Keratinocyte (primary cell): Measurements from ENCODE around the gene PPP2R5B. TPM values are rescaled to one million over a fixed set of nuclear protein-coding genes. Genes with fewer than 3 reads are reported as not detected.

Source experiments
- DNase-seq: peaks from one replicate; pipeline ENCODE4 v3.0.0-alpha.2; 2011; ENCODE audit warnings: low read depth, missing footprints, low spot score
- FAIRE-seq: peaks from 2 replicates; lab custom pipeline; 2011; peaks lifted over from hg19 to GRCh38; lab: Jason Lieb, UNC
- H2AFZ ChIP-seq: 2 replicates; pipeline ENCODE4 v1.6.0; 2012; ENCODE audit warnings: low read length, control low read depth, inconsistent platforms; ENCODE audit not compliant: control insufficient read depth
- H3K27ac ChIP-seq: 2 replicates; pipeline ENCODE4 v1.5.1; 2011; ENCODE audit warnings: low read length; ENCODE audit not compliant: control insufficient read depth, insufficient read depth
- H3K27me3 ChIP-seq: 3 replicates; pipeline ENCODE4 v1.6.0; 2011; ENCODE audit warnings: low read length; ENCODE audit not compliant: control insufficient read depth, insufficient read depth; ENCODE audit errors: extremely low read depth
- H3K36me3 ChIP-seq, 2 experiments: 2 replicates in 1 of 2; 3 replicates in 1 of 2; pipeline ENCODE4 v1.5.1; 2011; ENCODE audit warnings: low read length in 2 of 2, mild to moderate bottlenecking in 1 of 2; ENCODE audit not compliant: control insufficient read depth in 2 of 2, insufficient read depth in 2 of 2; ENCODE audit errors: extremely low read depth in 1 of 2
- H3K4me1 ChIP-seq: 3 replicates; pipeline ENCODE4 v1.5.1; 2011; ENCODE audit warnings: low read length; ENCODE audit not compliant: control insufficient read depth, insufficient read depth; ENCODE audit errors: extremely low read depth
- H3K4me2 ChIP-seq: 3 replicates; pipeline ENCODE4 v1.6.0; 2011; ENCODE audit warnings: low read depth, low read length; ENCODE audit not compliant: control insufficient read depth, insufficient read depth; ENCODE audit errors: extremely low read depth
- H3K4me3 ChIP-seq, 3 experiments: fragments of 200-600 bp in 1 of 3; sonication (generic) in 1 of 3; 2 replicates in 2 of 3; 3 replicates in 1 of 3; pipeline ENCODE4 v1.5.1; 2011 to 2016; ENCODE audit warnings: low read length in 3 of 3, mild to moderate bottlenecking in 3 of 3, control low read depth in 2 of 3, inconsistent platforms in 1 of 3, low read depth in 1 of 3, mixed read lengths in 1 of 3, mixed run types in 1 of 3, moderate library complexity in 1 of 3; ENCODE audit not compliant: control insufficient read depth in 2 of 3, insufficient read depth in 2 of 3; ENCODE audit errors: extremely low read depth in 1 of 3
- H3K79me2 ChIP-seq: 2 replicates; pipeline ENCODE4 v1.6.0; 2012; ENCODE audit warnings: low read length; ENCODE audit not compliant: control insufficient read depth, insufficient read depth
- H3K9ac ChIP-seq: 3 replicates; pipeline ENCODE4 v1.6.0; 2011; ENCODE audit warnings: low read length; ENCODE audit not compliant: control insufficient read depth, insufficient read depth; ENCODE audit errors: extremely low read depth
- H3K9me1 ChIP-seq: 3 replicates; pipeline ENCODE4 v1.6.0; 2011; ENCODE audit warnings: low read length; ENCODE audit not compliant: control insufficient read depth, insufficient read depth; ENCODE audit errors: extremely low read depth
- H3K9me3 ChIP-seq: 2 replicates; pipeline ENCODE4 v1.5.1; 2012; ENCODE audit warnings: low read depth, low read length; ENCODE audit not compliant: control insufficient read depth
- H4K20me1 ChIP-seq: 3 replicates; pipeline ENCODE4 v1.6.0; 2011; ENCODE audit warnings: low read length; ENCODE audit not compliant: control insufficient read depth, insufficient read depth; ENCODE audit errors: extremely low read depth
- EZH2 ChIP-seq: IDR thresholded peaks from one replicate; pipeline ENCODE4 v1.6.1; 2012; ENCODE audit warnings: inconsistent platforms, mild to moderate bottlenecking, low read length, moderate library complexity
- dilution Hi-C: fragments of 300-500 bp; cut with MboI; formaldehyde crosslinking; loops from one replicate; pipeline ENCODE4 v1.7.0; 2020; ENCODE audit warnings: low sequenced_read_pairs; ENCODE audit not compliant: extremely low pct_ligation_motif_present
- polyA plus RNA-seq, 5 experiments: library from polyadenylated mRNA; depleted of rRNA in 3 of 5; stranded (reverse) in 3 of 5; stranded (forward) in 1 of 5; unstranded in 1 of 5; fragments of >200 nt; gene quantifications; 1 replicate in 1 of 5; 2 replicates in 3 of 5; 3 replicates in 1 of 5; pipeline versions ENCODE4 v1.2.1 to v1.2.3, GENCODE V29; 2011 to 2012; ENCODE audit warnings: missing spikeins in 2 of 5, low read depth in 1 of 5, low replicate concordance in 1 of 5
- TF ChIP-seq, protein P1 (sequence below), 3 experiments: IDR thresholded peaks in 1 of 3; conservative IDR thresholded peaks in 1 of 3; optimal IDR thresholded peaks in 1 of 3; 2 replicates in 2 of 3; 3 replicates in 1 of 3; pipeline versions ENCODE3 to v1.5.1; 2011; ENCODE audit warnings: low read length in 3 of 3, mild to moderate bottlenecking in 3 of 3, moderate library complexity in 2 of 3, control low read depth in 1 of 3, inconsistent platforms in 1 of 3; ENCODE audit not compliant: insufficient read depth in 2 of 3; ENCODE audit errors: extremely low read depth in 1 of 3

PPP2R5B gene
- polyA plus RNA-seq, 1 donor (not counting 4 experiments of a cell fraction or from before 2014, with no cell fraction given), result 16.4 TPM

DNA sequence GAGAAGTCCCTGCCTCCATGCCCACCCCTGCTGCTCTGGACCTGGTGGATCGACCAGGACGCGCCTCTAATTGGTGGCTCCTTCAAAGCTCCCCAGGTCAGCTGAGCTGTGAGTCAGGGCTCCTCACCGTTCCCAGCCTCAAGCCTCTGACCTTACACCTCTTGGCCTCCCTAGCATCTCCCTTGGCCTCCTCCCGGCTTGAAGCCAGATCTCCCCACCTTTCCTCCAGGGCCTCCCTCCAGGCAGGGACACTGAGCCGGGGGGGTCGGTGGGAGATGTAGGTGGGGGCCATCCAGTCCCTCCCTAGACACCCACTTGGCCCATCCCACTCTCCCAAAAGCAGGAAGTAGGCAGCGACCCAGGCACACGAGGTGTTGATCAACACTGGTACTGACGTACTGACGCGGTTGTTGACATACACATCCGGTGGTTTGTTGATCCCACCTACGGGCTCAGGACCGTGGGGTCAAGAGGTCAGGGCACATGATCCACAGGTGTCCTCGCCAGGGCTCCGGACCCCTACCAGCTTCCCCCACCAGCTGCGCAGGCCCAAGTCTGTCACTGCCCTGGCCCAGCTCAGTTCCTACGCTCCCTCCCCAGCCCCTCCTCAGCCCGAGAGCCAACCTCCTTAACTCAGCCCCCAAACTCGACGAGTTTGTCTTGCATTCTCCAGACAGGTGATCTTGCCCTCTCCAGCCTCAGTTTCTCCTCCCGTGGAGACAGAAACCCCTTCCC, 8.3 kb upstream of the PPP2R5B start:
- Histone ChIP-seq H3K79me2 (peaks cover 14% of the 10 kb centered on the region), H2AFZ (peak overlapping the region; percentile 61), H3K9me3 (no peaks in the 10 kb centered on the region), H3K27ac (peak overlapping the region; percentile 80), H3K36me3 (peaks cover 5 to 24% of the 10 kb centered on the region in 2 experiments), H3K9me1 (no peaks in the 10 kb centered on the region), H3K27me3 (no peaks in the 10 kb centered on the region), H3K4me1 (peaks cover 13% of the 10 kb centered on the region), H3K4me3 (peak overlapping the region; percentile 71 to 83 (median 76)), H3K4me2 (peak overlapping the region; percentile 96), H4K20me1 (no peaks in the 10 kb centered on the region), H3K9ac (peak overlapping the region; percentile 95)
- TF ChIP-seq, protein P1, sequence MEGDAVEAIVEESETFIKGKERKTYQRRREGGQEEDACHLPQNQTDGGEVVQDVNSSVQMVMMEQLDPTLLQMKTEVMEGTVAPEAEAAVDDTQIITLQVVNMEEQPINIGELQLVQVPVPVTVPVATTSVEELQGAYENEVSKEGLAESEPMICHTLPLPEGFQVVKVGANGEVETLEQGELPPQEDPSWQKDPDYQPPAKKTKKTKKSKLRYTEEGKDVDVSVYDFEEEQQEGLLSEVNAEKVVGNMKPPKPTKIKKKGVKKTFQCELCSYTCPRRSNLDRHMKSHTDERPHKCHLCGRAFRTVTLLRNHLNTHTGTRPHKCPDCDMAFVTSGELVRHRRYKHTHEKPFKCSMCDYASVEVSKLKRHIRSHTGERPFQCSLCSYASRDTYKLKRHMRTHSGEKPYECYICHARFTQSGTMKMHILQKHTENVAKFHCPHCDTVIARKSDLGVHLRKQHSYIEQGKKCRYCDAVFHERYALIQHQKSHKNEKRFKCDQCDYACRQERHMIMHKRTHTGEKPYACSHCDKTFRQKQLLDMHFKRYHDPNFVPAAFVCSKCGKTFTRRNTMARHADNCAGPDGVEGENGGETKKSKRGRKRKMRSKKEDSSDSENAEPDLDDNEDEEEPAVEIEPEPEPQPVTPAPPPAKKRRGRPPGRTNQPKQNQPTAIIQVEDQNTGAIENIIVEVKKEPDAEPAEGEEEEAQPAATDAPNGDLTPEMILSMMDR (optimal IDR thresholded peaks at IDR 0.05 in 1 of 3, IDR thresholded peaks at IDR 0.05 in 1 of 3, conservative IDR thresholded peaks at IDR 0.05 in 1 of 3; ENCODE audit: extremely low read depth in 1 of 3, insufficient read depth in 2 of 3, low read length in 3 of 3), result no peak
- TF ChIP-seq EZH2, result no peak
- FAIRE-seq (peak; percentile 23), DNase-seq (no peak)
- dilution Hi-C loops, result no loop called here

DNA sequence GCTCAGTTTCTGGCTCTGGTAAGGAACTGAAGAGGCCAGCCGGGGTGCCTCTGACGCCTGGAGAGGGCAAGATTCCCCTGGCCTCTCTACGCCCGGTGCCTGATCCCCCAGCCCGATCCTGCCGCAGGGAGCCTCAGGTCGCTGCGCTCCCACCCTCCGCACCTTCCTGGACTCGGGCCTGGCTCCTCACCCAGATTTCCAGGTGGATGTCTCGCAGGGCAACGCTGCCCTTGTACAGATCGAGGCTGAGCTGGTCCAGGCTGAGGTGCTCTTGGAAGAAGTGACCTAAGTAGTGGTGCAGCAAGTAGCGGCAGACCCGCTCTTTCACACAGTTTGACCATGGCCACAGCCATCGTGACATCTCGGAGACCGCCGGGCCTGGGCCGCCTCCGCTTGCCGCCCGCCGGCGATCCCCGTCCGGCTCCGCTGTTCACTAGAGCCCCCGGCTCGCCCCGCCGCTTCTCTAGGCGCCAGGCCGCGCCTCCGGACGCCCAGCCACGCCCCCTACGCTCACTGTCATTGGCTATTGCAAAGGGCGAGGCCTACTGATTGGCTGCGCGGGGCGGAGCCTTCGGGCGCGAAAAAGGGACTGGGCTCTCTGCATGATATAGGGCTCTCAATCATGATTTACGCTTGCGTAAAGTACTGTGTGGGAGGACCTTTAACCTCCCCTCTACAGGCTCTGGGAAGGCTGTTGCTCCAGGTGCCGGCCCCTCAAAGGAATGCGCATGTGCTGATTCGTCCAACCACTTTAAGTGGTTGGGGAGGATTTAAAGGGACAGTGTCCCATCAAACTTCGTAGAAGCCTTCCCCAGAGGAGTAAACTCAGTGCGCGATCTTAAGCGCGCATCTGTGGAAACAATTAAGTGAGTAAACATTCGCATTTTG, 7.5 kb upstream of the PPP2R5B start, which contains the start of gene ATG2A:
TSS of gene ATG2A (minus strand) at position 435 of the 888 bp plus-strand sequence. CDS start at position 361, 74 bp downstream.
- FAIRE-seq (peak; percentile 95), DNase-seq (peak; percentile 98)
- Histone ChIP-seq H3K79me2 (peaks cover 14% of the 10 kb centered on the region), H3K36me3 (peaks cover 0 to 17% of the 10 kb centered on the region in 2 experiments), H3K4me1 (peaks cover 13% of the 10 kb centered on the region), H3K9me1 (no peaks in the 10 kb centered on the region), H4K20me1 (no peaks in the 10 kb centered on the region), H3K9me3 (no peaks in the 10 kb centered on the region), H3K27ac (peak within 1 kb of the TSS; percentile 80), H3K4me2 (peak within 1 kb of the TSS; percentile 100), H3K27me3 (no peaks in the 10 kb centered on the region), H2AFZ (peak within 1 kb of the TSS; percentile 76), H3K4me3 (peak within 1 kb of the TSS; percentile 71 to 89 (median 87)), H3K9ac (peak within 1 kb of the TSS; percentile 95)
- TF ChIP-seq EZH2, result no peak
- TF ChIP-seq, protein P1 (optimal IDR thresholded peaks at IDR 0.05 in 1 of 3, IDR thresholded peaks at IDR 0.05 in 1 of 3, conservative IDR thresholded peaks at IDR 0.05 in 1 of 3; ENCODE audit: extremely low read depth in 1 of 3, insufficient read depth in 2 of 3, low read length in 3 of 3), result no peak
- dilution Hi-C loops, result no loop called here
